Right renal cortex interstitium (tissue), 3 donors: ENCODE results near the gene CHST2. TPM values are rescaled to one million over a fixed set of nuclear protein-coding genes. Genes with fewer than 3 reads are reported as not detected.
A peak's percentile ranks its signal among the peaks of the same experiment; 100 is the strongest.
"Not testable (repeated sequence)": the region's sequence is repeated elsewhere in the genome, so short reads cannot be mapped to it uniquely, and the experiment has no call there.

Experiments used
- DNase-seq, 3 donors: peaks; one replicate each; pipeline ENCODE4 v3.0.0-alpha.2; 2013; ENCODE audit warnings: low read depth in 3 of 3, low spot score in 2 of 3
- polyA plus RNA-seq, 3 donors: library from polyadenylated mRNA; unstranded; fragments of 120-200 nt; gene quantifications; one replicate each; pipeline ENCODE4 v1.2.1, GENCODE V29; 2013; ENCODE audit not compliant: insufficient read length in 3 of 3

CHST2 gene
- polyA plus RNA-seq, 3 donors: 21.0 to 29.7 (median 28.0) TPM

DNA sequence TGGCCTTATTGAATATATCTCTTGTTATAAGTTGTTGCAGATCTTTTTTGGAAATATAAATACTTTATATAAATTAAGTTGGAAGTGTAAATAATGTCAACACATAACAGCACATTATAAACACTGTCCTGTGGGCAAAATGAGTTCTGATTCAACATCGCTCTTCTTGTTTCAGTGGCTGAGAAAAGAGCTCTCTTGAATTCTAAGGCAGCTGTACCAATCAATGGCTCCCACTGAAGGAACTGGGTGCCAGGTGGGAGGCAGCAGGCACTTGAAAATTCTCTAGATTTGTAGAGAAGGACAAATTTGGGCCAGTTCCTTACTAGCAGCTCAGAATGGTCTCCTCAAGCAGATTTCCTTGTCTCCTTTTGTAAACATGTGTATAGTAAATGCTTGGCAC is 45.6 kb downstream of the CHST2 start:
- DNase-seq: no peak

DNA sequence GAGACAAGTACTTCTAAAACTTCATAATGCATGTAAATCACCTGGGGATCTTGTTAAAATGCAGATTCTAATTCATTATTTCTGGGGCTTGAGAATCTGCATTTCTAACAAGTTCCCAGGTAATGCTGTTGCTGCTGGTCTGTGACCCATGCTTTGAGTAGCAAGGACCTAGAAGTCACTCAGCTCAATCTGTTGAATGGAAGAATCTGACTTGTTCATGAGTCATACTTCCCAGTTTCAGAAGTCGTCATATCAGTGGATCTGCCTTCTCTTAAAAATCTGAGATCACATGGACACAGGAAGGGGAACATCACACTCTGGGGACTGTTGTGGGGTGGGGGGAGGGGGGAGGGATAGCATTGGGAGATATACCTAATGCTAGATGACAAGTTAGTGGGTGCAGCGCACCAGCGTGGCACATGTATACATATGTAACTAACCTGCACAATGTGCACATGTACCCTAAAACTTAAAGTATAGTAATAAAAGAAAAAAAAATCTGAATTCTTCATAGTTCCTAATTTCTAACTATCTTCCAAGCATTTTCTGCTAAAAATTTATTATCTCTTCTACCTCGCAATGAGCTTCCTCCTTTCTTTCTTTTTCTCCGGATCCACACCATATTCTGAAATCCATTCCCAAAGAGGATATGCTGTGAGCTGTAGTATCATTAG is 46.2 kb downstream of the CHST2 start:
- DNase-seq: not testable (repeated sequence)

DNA sequence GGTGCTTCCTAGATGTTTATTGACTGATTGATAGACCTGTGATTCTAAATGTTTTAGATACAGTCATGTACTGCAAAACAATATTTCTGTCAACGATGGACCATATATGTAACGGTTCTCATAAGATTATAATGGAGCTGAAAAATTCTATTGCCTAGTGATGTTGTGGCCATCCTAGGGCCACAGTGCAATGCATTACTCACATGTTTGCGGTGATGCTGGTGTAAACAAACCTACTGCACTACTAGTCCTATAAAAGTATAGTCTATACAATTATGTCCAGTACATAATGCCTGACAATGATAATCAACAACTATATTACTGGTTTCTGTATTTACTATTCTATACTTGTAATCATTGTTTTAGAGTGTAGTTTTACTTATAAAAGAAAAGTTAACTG is 46.8 kb downstream of the CHST2 start:
- DNase-seq: no peak

DNA sequence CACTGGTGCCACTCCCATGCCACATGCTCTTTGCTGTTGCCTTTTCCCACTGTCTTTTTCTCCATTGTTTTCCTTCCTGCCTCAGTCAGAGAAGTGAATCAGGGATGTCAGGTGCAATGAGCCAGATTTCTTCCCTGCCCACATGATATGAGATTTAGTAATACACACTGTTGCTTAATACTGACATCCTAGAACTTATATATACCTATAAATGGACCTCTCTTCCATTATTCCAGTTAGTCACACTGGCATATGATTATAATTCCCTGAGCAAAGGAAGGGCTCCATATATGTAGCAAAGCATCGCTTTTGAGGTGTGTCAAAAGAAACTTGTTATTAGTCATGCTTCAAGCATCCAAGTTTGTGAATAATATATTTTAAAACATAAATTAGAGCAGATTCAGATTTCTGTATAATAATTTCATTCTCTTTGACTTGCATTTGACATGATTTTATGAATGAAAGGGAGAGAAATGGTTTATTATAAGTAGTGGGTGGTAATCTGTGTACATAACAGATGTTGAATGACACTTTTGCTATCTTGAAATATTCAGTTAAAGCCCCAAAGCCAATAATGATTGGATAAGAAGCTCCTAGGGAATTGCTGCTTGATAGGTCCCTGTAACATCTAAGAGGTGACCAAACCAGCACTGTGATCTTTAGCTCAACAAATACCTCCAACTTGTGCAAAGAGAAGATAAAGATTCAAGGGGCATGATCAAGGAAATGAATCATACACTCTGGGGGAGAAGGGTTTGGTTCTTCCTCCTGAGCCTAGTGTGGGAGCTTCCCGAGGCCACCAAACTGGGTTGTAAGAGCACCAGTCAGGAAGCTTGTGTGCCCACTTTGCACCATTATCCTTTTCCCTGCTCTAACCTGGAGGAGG is 48.6 kb downstream of the CHST2 start:
- no peak for DNase-seq

DNA sequence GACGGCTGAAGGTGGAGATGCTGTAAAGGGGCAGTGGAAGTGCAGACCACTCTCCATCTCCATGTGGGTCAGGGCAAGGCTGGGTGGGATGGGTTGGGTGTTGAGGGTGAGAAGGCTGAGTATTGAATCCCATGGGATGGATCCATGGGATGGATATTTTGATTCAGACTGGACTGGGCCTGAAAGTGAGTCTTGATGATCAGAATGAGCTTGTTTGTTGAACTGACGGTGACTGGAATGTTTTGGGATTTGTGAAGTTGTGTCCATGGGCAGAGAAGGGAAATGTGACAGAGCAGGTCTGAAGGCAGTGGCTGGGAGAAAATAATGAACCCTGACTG is 49.3 kb downstream of the CHST2 start:
- no peak for DNase-seq

DNA sequence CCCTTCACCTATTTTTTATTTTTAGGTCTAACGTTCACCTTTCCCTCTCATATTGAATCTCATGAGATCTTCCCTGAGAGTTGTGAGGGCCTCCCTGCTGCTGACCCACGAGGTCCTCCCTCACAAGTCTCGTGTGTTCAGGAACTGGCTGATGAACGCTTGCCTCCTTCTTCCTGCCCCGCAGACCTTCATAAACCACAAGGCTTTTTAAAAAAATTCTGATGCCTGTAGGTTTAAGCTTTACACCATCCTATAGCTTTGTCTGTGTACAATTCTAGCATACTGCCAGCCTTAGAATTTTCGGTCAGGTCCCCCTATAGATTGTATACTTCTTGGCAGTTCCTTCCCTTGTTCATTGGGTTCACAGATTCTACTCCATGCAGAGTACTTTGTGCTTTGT is 50.5 kb downstream of the CHST2 start:
- DNase-seq: no peak

DNA sequence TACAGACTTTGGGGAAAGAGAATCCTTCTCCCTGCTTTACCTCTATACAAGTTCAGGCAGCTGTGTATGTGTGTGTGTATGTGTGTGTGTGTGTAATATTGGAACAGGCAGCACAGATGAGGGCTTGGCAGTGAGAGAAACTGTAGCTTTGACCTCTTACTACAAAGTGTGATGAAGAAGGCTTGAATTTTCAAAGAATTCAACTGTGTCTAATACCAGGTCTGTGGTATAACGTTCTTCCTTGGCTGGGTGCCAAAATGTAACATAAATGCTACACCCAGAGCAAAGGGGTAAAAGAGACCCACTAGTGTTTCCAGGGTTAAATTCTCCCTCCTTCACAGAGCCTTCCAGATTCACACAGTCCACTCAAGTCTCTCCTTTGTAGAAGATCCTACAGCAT is 51.1 kb downstream of the CHST2 start:
- no peak for DNase-seq

DNA sequence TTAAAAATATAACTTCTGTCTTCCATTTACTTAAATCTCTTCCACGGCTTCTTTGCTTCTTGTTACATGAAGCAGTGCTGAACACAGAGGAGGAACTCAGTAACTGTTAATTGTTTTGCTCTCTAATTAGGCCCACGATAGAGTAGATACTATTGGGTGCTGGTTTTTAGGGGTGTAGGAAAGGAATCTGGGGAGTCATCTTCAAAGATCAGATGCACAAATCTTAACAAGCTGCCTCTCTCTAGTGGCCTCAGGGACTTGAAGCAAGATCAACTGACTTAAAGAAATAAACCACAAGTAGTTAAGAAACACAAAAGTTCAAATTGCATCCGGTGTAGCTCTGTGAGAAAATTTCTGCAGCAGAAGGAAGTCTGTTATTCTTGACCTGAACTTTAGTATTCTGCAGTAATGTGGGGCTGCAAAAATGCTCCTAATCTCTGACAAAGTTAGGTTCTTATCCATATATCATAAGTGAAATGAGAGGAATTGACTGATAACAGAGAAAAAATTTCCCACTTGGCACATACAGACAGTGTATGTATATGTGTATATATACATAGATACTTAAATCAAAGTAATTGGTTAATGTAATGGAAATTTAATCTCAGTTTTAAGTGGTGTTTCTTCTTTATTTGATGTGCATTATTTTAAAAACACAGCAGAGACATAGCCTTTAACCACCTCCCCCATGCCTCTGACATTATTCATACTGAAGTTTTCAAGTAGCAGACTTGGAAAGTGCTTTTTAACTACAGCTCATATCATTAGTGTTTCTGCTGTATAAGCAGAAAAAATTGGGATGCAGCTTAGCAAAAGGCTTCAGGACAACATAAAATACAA is 51.8 kb downstream of the CHST2 start:
- peak; percentile 59 to 67 (median 63) for DNase-seq

DNA sequence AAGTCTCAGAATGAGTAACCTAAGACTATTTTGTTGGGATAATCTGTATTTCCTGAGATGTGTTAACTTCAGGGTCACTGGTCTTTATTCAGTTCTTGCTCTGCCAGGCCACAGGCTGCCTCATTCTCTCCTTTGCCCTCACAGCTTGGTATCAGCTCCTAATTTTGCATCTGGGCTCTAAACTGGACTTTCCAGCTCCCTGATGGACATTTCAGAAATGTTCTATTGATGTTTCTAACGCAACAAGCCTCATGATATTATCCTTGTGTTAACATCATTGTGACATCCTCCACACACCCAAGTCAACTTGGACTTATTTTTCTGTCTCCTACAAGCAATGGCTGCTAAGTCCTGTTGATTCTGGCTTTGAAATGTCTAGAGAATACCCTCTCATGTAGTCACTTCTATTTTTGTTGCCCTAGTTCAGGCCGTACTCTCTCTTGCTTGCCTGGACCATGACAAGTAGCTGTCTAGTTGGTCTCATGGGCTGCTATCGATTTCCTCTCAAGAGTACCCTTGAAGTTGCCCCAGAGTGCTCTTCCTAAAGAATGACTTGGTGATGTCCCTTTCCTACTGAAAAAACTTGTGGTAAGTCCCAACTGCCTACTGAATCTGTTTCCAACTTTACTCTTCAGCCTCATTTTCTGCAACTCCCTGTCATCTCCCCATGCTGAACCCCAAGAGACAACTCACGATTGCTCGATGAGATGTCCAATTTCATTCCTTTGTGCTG is 52.7 kb downstream of the CHST2 start:
- no peak for DNase-seq

DNA sequence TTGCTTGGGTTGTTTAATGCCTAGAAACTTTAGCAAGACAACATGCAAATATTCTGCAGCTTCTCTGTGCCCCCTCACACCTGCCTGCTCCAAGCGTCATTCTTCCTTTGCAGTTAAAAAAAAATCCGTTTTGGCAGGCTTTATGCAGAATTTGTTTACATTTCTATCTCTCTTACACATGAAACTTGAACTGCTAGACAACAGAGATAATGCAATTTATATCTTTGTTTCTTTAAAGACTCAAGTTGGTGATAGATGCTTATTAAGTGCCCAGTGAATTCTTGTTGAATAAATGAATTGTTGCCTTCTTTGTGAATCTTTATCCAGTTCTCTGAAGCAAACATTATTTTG is 53.2 kb downstream of the CHST2 start:
- DNase-seq: no peak

DNA sequence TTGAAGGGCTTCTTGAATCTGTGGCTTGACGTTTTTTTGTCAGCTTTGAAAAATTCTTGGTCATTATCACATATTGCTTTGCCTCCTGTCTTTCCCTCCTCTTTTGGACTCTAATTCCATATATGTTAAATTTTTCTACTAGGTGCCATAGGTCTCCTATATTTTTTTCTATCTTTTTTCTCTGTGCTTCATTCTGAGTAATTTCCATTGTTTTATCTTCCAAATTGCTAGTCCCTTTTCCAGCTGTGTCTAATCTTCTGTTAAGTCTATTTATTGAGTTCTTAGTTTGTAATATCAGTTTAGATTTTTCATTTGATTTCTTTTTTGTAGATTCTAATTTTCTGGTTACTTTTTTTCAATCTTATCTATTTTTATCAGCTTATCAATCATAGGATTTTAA is 53.7 kb downstream of the CHST2 start:
- DNase-seq: no peak

Other genes starting within 250 kb of the CHST2 start
- 1 to 10 TPM; 4.2 to 7.6 (median 4.9) TPM for gene PCOLCE2, start 230.7 kb upstream of the CHST2 start, polyA plus RNA-seq
- gene PAQR9, start 156.1 kb upstream of the CHST2 start, polyA plus RNA-seq: under 1 TPM; 0.44 to 0.60 (median 0.47) TPM
- 100 to 1,000 TPM; 137 to 160 (median 159) TPM for gene U2SURP, start 118.2 kb upstream of the CHST2 start, polyA plus RNA-seq